NCI-H2196 (cell line): ENCODE measurements around the gene TSNAXIP1.
"Not testable (repeated sequence)": the region's sequence is repeated elsewhere in the genome, so short reads cannot be mapped to it uniquely, and the experiment has no call there.

Experiments used
- DNase-seq: peaks from one replicate; lab custom pipeline; 2025; ENCODE audit not compliant: unreplicated experiment; lab: John Stamatoyannopoulos, UW

TSNAXIP1 gene

DNA sequence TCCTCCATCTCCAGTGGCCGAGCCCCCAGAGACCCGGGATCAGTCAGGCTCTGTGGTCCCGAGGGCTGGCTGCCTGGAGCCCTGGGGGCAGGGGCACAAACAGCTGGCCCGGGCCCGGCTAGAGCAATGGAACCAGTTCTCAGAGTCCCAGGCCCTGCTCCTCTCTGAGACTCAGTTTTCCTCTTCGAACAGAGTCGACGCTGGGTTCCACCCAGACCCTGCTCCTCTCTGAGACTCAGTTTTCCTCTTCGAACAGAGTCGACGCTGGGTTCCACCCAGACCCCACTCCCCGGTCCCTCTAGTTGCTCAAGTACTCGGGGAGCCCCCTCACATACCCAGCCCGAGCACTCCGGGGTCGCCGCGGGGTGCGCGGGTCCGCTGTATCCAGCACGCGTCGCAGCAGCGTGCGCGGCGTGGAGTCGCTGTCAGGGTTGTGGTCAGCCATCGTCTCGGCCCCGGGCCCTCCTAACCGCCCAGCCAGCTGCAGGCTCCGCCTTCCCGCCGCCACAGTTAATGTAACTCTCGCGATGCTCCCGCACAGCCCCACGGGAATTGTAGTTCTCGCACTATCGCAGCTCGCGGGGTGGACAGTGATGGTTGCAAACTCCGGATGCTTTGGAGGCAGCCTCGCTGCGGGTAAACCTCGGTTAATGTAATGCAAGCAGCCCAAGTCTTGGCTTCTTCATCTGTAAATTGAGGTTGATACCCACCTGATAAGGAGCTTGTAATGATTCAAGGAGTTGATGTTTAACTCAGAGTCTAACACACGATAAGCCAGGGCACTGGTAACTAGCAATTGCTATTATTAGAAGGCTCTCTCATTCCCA lies 26.9 kb downstream of the TSNAXIP1 start:
- DNase-seq, result peak; percentile 77

DNA sequence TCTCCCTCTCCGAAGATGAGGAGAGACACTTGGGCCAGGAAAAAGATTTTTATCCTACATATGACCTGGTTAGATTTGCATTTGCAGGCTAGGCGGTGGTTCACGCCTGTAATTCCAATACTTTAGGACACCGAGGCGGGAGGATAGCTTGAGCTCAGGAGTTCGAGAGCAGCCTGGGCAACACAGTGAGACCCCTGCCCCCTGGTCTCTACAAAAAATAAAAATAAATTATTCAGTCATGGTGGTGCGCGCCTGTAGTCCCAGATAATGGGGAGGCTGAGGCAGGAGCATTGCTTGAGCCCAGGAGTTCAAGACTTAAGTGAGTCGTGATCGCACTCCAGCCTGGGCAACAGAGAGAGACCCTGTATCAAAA lies 27.5 kb downstream of the TSNAXIP1 start:
- DNase-seq, result no peak

DNA sequence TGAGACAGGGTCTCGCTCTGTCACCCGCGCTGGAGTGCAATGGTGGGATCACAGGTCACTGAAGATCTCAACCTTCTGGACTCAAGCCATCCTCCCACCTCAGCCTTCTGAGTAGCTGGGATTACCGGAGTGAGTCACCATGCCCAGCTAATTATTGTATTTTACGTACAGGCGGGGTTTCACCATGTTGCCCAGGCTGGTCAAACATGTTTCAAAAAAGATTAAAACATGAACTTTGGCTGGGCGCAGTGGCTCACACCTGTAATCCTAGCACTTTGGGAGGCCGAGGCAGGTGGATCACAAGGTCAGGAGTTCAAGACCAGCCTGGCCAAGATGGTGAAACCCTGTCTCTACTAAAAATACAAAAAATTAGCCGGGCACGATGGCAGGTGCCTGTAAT lies 30.5 kb downstream of the TSNAXIP1 start:
- not testable (repeated sequence) for DNase-seq

DNA sequence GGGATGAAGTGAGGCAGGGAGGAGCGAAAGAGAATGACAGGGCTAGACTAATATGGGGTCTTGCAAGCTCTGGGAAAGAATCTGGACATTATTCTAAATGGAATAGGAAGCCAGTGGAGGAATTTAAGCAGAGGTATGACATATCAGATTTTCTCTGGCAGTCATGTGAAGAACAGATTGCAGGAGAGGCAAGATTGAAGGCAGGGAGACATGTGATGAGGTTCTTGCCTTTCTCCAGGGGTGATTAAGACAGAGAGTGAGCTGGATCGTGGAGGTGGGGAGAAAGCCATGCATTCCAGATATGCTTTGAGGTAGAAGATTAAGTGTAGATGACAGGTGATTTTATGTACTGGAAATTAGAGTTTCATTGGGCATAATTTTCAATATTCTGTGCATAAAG lies 31.1 kb downstream of the TSNAXIP1 start:
- no peak for DNase-seq

GRCh38 chr16:67841198-67841815 lies 34.6 kb downstream of the TSNAXIP1 start:
- DNase-seq, result no peak

DNA sequence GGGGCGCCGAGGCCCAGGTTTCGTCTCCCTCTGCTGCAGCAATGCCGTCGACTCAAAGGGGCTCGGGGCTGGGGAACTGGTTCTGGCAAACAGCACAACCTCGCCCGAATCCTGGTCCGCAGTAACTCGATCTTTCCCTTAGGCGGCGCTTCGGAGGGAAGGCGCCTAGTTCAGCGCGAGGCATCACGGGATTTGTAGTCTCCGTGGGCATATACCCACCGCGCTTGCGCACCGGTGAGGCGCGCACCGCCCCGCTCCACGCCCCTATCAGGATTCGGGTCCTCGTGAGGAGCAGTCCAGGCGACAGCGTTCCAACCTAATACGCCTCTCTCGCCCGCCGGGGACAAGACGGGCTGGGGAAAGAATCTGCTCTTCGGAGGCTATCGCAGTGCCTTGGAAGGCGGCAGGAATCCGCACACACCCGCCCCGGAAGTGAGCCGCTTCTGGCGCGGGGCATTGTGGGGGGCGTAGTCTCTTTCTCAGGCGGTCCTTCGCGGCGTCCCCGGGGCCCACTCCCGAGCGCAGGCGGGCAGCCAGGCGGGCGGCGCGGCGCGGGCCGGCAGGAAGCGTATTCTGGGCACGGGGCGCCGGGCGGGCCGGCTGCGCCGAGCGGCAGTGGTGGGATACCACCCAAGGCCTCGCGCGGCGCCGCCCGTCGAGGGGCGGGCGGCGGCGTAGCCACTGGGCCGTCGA lies 35.3 kb downstream of the TSNAXIP1 start, which contains the start of gene THAP11:
Gene THAP11 (plus strand): TSS at position 505 of the 693 bp plus-strand sequence. CDS start 235 bp downstream, outside the sequence.
- DNase-seq, result peak; percentile 85

GRCh38 chr16:67842509-67843342 lies 36.0 kb downstream of the TSNAXIP1 start:
- DNase-seq, result no peak

- no peak for DNase-seq
These were observed 36.7 kb downstream of the TSNAXIP1 start for GRCh38 chr16:67843343-67843765.

GRCh38 chr16:67844497-67844896 lies 37.8 kb downstream of the TSNAXIP1 start:
- no peak for DNase-seq

DNA sequence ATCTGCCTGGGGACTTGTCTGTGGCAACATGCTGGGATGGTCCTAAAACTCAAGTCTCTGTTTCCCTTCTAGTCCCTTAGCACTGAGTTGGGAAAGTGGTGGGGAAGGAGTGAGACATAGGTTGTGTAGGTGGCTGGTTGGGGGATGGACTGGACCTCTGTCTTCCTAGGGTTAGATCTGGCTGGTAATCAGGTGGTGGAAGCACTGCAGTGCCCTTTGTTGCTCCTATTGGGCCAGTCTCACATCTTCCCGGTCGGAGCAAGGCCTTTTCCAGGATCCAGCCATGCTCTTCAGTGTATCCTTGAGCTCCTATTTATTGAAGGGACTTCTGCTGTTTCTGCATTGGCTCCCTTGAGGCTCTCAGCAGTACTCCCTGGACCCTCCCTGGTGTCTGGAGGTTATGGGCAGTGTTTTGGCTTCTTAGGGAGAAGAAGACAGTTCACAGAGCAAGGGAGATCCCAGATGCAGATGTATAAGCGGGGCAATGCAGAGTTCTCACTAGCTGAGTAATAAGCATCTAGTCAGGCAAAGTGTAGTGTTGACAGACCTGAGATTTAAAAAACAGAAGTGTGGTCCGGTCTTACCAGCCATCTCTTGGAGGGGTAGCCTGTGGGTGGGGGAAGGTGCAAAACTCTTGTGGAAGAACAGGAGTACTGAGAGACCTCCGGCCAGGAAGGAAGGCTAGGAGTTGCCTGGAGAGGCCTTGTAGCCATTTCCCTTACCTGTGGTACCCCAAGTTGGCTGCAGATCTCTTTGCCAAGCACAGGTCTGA lies 38.8 kb downstream of the TSNAXIP1 start:
- no peak for DNase-seq

DNA sequence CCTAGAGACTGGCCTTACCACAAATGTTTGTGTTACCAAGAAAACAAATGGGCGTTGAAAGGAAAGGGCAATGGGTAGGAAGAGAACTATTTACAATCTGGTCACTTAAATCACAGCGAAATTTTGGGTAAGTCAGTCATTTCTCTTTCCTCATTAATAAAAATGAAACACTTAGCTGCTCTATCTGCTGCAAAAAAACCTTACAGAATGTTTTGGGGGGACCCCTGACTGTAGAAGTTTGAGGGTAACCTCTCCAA lies 39.3 kb downstream of the TSNAXIP1 start:
- no peak for DNase-seq

- DNase-seq, result peak; percentile 85
These were observed 39.8 kb downstream of the TSNAXIP1 start, which contains the start of gene NUTF2 for GRCh38 chr16:67846320-67847063. Gene NUTF2, plus strand, starts transcription at chr16:67846933. Its CDS starts 18,198 bp downstream, at chr16:67865131.

DNA sequence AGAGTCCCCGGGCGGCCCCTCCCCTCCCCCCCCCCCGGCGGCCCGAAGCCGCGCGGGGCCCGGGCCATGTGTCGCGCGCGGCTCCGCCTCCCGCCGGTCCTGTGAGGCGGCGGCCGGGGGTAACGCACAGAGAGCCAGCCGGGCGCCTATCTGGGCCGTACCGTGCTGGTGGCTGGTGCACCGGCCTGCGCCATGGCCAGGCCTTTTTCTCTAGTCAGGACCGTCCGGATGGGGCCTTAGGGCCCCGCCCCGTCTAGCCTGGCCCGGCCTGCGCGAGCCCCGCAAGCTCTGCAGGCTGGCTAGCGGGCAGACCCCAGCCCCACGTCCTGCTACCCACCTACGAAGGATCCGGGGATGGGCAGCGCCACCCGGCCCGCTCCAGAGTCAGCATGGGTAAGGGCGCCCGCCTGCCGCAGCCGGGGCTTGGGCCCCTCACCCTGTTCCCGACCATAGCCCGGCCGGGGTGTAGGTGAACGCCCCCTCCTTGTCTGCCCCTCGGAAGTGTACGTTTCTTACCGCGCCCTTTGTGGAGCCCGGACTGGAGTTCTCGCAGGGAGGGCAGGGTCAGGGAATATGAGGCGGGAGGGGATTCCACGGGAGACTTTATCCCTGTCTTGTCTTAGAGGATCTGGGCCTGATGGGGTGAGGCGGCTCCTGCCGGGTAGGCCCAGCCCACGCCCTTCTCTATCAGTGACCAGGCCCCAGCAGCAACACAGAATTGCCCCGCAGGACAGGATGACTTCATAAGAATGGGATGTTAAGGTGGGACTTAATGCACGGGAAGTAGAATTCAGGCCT lies 40.6 kb downstream of the TSNAXIP1 start, which contains the start of gene CENPT:
Gene CENPT (minus strand): TSS at position 630 of the 798 bp plus-strand sequence. CDS start 13,834 bp downstream, outside the sequence.
- no peak for DNase-seq

DNA sequence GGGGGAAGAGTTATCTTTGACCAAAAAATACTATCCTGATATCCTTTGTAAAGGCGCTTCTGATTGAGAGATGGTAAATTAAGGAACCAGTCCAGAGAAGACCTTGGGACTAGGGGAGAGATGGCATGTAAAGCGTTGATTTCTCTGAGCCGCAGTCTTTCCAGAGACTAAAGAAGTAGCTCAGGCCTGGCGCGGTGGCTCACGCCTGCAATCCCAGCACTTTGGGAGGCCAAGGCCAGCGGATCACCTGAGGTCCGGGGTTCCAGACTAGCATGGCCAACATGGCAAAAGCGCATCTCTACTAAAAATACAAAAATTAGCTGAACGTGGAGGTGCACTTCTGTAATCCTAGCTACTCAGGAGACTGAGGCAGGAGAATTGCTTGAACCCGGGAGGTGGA lies 41.4 kb downstream of the TSNAXIP1 start:
- no peak for DNase-seq

DNA sequence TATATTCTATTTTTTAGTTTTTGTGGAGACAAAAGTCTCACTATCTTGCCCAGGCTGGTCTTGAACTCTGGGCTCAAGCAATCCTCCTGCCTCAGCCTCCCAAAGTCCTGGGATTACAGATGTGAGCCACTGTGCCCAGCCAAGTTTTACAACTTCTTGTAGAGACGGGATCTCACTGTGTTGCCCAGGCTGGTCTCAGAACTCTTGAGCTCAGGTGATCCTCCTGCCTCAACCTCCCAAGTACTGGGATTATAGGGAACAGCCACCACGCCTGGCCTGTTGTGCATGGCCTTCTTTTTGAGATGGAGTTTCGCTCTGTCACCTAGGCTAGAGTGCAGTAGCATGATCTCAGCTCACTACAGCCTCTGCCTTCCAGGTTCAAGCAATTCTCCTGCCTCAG lies 47.0 kb downstream of the TSNAXIP1 start:
- no peak for DNase-seq

DNA sequence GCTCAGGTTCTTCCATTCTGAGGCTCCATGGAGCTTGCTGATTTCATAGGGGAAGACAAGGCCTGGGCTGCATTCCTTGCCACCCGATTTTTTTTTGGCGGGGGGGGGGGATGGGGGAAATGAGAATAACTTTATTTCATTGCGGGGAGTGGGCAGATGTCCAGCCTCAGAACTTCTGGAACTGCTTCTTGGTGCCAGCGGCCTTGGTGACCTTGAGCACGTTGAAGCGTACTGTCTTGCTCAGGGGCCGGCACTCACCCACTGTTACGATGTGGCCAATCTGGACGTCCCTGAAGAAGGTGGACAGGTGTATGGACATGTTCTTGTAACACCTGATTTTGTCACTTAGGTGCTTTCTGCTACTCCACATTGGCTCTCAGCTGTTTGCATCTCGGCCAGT lies 49.1 kb downstream of the TSNAXIP1 start:
- no peak for DNase-seq

- no peak for DNase-seq
These were observed 50.3 kb downstream of the TSNAXIP1 start for GRCh38 chr16:67856927-67857546.

DNA sequence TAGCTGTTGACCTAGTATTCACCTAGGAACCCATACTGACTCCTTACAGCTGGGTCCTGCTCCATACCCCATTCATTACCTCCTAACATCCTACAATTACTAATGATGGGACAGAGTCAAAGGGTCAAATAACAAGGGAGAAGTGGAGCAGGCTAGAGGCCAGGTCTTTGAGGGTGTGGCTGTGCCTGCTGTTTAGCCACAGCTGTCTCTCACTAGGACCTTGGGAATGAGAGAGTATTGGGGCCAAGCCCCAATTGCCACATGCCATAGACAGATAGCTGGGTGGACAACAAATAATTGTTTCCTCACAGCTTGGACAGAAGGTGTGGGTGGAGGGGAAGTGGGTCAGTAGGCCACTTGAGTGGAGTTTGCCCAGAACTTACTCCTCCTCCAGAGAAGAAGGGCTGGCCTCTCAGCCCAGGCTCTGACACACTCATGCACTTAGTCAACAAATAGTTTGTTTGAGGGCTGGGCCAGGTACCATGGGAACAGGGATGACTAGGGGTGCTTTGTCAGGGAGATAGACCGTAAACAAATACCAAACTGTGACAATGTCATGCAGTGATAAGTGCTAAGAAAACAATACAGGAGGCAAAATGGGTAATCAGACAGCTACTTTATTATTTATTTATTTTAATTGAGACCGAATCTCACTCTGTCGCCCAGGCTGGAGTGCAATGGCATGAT lies 51.0 kb downstream of the TSNAXIP1 start:
- peak; percentile 65 for DNase-seq
